Pons (tissue), 1 donor: ENCODE data around the gene RET.
A peak's percentile ranks its signal among the peaks of the same experiment; 100 is the strongest.
"Not testable (repeated sequence)": the region's sequence is repeated elsewhere in the genome, so short reads cannot be mapped to it uniquely, and the experiment has no call there.

Experiments used
- DNase-seq: peaks from one replicate; pipeline ENCODE4 v3.0.0-alpha.2; 2016; ENCODE audit warnings: low spot score

RET gene

GRCh38 chr10:43135656-43136055 lies 58.8 kb downstream of the RET start:
- no peak for DNase-seq

GRCh38 chr10:43136432-43136831 lies 59.6 kb downstream of the RET start:
- DNase-seq, result no peak

- DNase-seq, result no peak
These were observed 60.3 kb downstream of the RET start for GRCh38 chr10:43136995-43137716.

GRCh38 chr10:43137717-43138020 lies 60.8 kb downstream of the RET start:
- peak; percentile 53 for DNase-seq

- peak; percentile 87 for DNase-seq
These were observed 61.3 kb downstream of the RET start, which contains the start of gene CSGALNACT2 for GRCh38 chr10:43138021-43138756. TSS of gene CSGALNACT2 (plus strand) at chr10:43138445. CDS start at chr10:43155150, 16,705 bp downstream.

GRCh38 chr10:43138757-43139241 lies 61.9 kb downstream of the RET start:
- DNase-seq, result peak; percentile 50

- no peak for DNase-seq
These were observed 64.6 kb downstream of the RET start for GRCh38 chr10:43141421-43141820.

- DNase-seq, result no peak
These were observed 68.4 kb downstream of the RET start for GRCh38 chr10:43145311-43145710.

- DNase-seq, result not testable (repeated sequence)
These were observed 69.1 kb downstream of the RET start for GRCh38 chr10:43145936-43146335.

GRCh38 chr10:43151371-43151770 lies 74.5 kb downstream of the RET start:
- no peak for DNase-seq

GRCh38 chr10:43153901-43154300 lies 77.0 kb downstream of the RET start:
- DNase-seq, result no peak

- DNase-seq, result no peak
These were observed 78.4 kb downstream of the RET start for GRCh38 chr10:43155221-43155620.

GRCh38 chr10:43155741-43156140 lies 78.9 kb downstream of the RET start:
- DNase-seq, result peak; percentile 71

- DNase-seq, result peak; percentile 61
These were observed 79.9 kb downstream of the RET start for GRCh38 chr10:43156590-43157341.

GRCh38 chr10:43158636-43159035 lies 81.8 kb downstream of the RET start:
- DNase-seq, result no peak

- no peak for DNase-seq
These were observed 83.4 kb downstream of the RET start for GRCh38 chr10:43160046-43160920.

GRCh38 chr10:43160921-43161255 lies 84.0 kb downstream of the RET start:
- DNase-seq, result no peak

GRCh38 chr10:43162604-43163003 lies 85.7 kb downstream of the RET start:
- DNase-seq, result no peak

- no peak for DNase-seq
These were observed 89.5 kb downstream of the RET start for GRCh38 chr10:43166207-43166879.

- DNase-seq, result no peak
These were observed 90.1 kb downstream of the RET start for GRCh38 chr10:43166880-43167497.

- DNase-seq, result no peak
These were observed 90.6 kb downstream of the RET start for GRCh38 chr10:43167498-43167889.
